Osteoblast (primary cell): ENCODE results near the gene FMR1. TPM values are rescaled to one million over a fixed set of nuclear protein-coding genes. Genes with fewer than 3 reads are reported as not detected.

Experiments used
- DNase-seq: peaks from one replicate; pipeline ENCODE4 v3.0.0; 2011; ENCODE audit warnings: low spot score, mixed read lengths; ENCODE audit not compliant: insufficient read length; ENCODE audit errors: missing footprints
- H2AFZ ChIP-seq: 2 replicates; pipeline ENCODE4 v1.6.0; 2011; ENCODE audit warnings: mild to moderate bottlenecking, low read length
- H3K27ac ChIP-seq: 2 replicates; pipeline ENCODE4 v1.5.1; 2011; ENCODE audit warnings: mild to moderate bottlenecking, low read depth, low read length, moderate library complexity
- H3K27me3 ChIP-seq: 2 replicates; pipeline ENCODE4 v1.6.0; 2012; ENCODE audit warnings: mild to moderate bottlenecking, control low read depth, inconsistent platforms, low read length, moderate library complexity; ENCODE audit not compliant: insufficient read depth
- H3K36me3 ChIP-seq: 2 replicates; pipeline ENCODE4 v1.5.1; 2011; ENCODE audit warnings: mild to moderate bottlenecking, low read length, control low read depth, moderate library complexity; ENCODE audit not compliant: insufficient read depth
- H3K4me1 ChIP-seq: 2 replicates; pipeline ENCODE4 v1.5.1; 2011; ENCODE audit warnings: mild to moderate bottlenecking, low read length, control low read depth, moderate library complexity; ENCODE audit not compliant: insufficient read depth
- H3K4me2 ChIP-seq: 2 replicates; pipeline ENCODE4 v1.6.0; 2011; ENCODE audit warnings: mild to moderate bottlenecking, low read length; ENCODE audit not compliant: insufficient read depth
- H3K4me3 ChIP-seq: fragments of 200-600 bp; sonication (generic); 3 replicates; pipeline ENCODE4 v1.5.1; 2012; ENCODE audit warnings: mild to moderate bottlenecking, low read length, inconsistent platforms; ENCODE audit not compliant: insufficient read depth
- H3K79me2 ChIP-seq: 2 replicates; pipeline ENCODE4 v1.6.0; 2012; ENCODE audit warnings: mild to moderate bottlenecking, low read length, control low read depth, inconsistent platforms; ENCODE audit not compliant: insufficient read depth
- H3K9me3 ChIP-seq: 2 replicates; pipeline ENCODE4 v1.5.1; 2011; ENCODE audit warnings: low read depth, low read length, control low read depth
- H4K20me1 ChIP-seq: 2 replicates; pipeline ENCODE4 v1.6.0; 2012; ENCODE audit warnings: mild to moderate bottlenecking, low read length, control low read depth; ENCODE audit not compliant: insufficient read depth
- CTCF ChIP-seq: IDR thresholded peaks from 2 replicates; pipeline ENCODE4 v1.5.1; 2011; ENCODE audit warnings: mild to moderate bottlenecking, low read depth, low read length, moderate library complexity; ENCODE audit errors: extremely low read depth
- total RNA-seq: library from RNA; depleted of rRNA; stranded (reverse); fragments of >200 nt; gene quantifications from 2 replicates; pipeline ENCODE4 v1.2.3, GENCODE V29; 2012

FMR1 gene
- total RNA-seq, 1 donor: 35.8 TPM

- peaks cover 18% of the 10 kb centered on the region for H3K79me2 ChIP-seq
These were observed 11.9 kb downstream of the FMR1 start for GRCh38 chrX:147923605-147924004.

GRCh38 chrX:147927256-147927655, 15.5 kb downstream of the FMR1 start:
- Histone ChIP-seq H3K9me3 (no peaks in the 10 kb centered on the region), H3K27ac (no peak overlapping the region), H3K27me3 (no peaks in the 10 kb centered on the region), H3K36me3 (no peaks in the 10 kb centered on the region), H3K4me3 (no peak overlapping the region), H2AFZ (no peak overlapping the region), H3K4me2 (no peak overlapping the region), H3K79me2 (no peaks in the 10 kb centered on the region), H4K20me1 (no peaks in the 10 kb centered on the region), H3K4me1 (no peaks in the 10 kb centered on the region)
- DNase-seq: no peak
- no peak for TF ChIP-seq CTCF

More at GRCh38 chrX:147923605-147924004, 11.9 kb downstream of the FMR1 start:
- no peak for DNase-seq
- Histone ChIP-seq H3K27ac (no peak overlapping the region), H3K4me1 (no peaks in the 10 kb centered on the region), H3K9me3 (no peaks in the 10 kb centered on the region), H3K36me3 (no peaks in the 10 kb centered on the region), H3K27me3 (no peaks in the 10 kb centered on the region), H2AFZ (no peak overlapping the region), H3K4me2 (no peak overlapping the region), H4K20me1 (no peaks in the 10 kb centered on the region), H3K4me3 (no peak overlapping the region)
- TF ChIP-seq CTCF: no peak

GRCh38 chrX:147933815-147934214, 22.1 kb downstream of the FMR1 start:
- no peaks in the 10 kb centered on the region for H3K27me3 ChIP-seq
- no peak overlapping the region for H3K27ac ChIP-seq
- no peaks in the 10 kb centered on the region for H3K9me3 ChIP-seq
- TF ChIP-seq CTCF: no peak
- H2AFZ ChIP-seq: no peak overlapping the region
- no peak overlapping the region for H3K4me2 ChIP-seq
- H3K4me1 ChIP-seq: no peaks in the 10 kb centered on the region
- peaks cover 4% of the 10 kb centered on the region for H3K36me3 ChIP-seq
- H3K4me3 ChIP-seq: no peak overlapping the region
- no peak for DNase-seq
- no peaks in the 10 kb centered on the region for H3K79me2 ChIP-seq
- no peaks in the 10 kb centered on the region for H4K20me1 ChIP-seq

GRCh38 chrX:147935156-147935758, 23.5 kb downstream of the FMR1 start:
- Histone ChIP-seq H3K4me2 (no peak overlapping the region), H3K27ac (no peak overlapping the region), H3K79me2 (no peaks in the 10 kb centered on the region), H3K9me3 (no peaks in the 10 kb centered on the region), H3K27me3 (no peaks in the 10 kb centered on the region), H4K20me1 (no peaks in the 10 kb centered on the region), H3K4me3 (no peak overlapping the region), H3K36me3 (peaks cover 4% of the 10 kb centered on the region), H2AFZ (no peak overlapping the region), H3K4me1 (no peaks in the 10 kb centered on the region)
- no peak for DNase-seq
- no peak for TF ChIP-seq CTCF
